ENCODE measurements around the gene MECP2.

- TF ChIP-seq LARP7 (IDR thresholded peaks at IDR 0.05) (no peak), CHD1 (IDR thresholded peaks at IDR 0.05; ENCODE audit: low read depth, low read length) (no peak), NFYA (IDR thresholded peaks at IDR 0.05; ENCODE audit: borderline replicate concordance, low read depth, low read length) (no peak), JUND (IDR thresholded peaks at IDR 0.05; ENCODE audit: low read depth, low read length) (no peak), NFYB (IDR thresholded peaks at IDR 0.05; ENCODE audit: insufficient read depth, low read depth, low read length) (no peak), MXI1 (IDR thresholded peaks at IDR 0.05; ENCODE audit: low read depth, low read length) (no peak), POU2F2 (IDR thresholded peaks at IDR 0.05; ENCODE audit: borderline replicate concordance, low read depth, low read length) (no peak), CUX1 (IDR thresholded peaks at IDR 0.05; ENCODE audit: insufficient replicate concordance, low read depth, low read length) (no peak), CTCF (IDR thresholded peaks at IDR 0.05 in 2 of 3, conservative IDR thresholded peaks at IDR 0.05 in 1 of 3; ENCODE audit: control insufficient read depth in 2 of 3, extremely low read depth in 1 of 3, insufficient read depth in 1 of 3, low read depth in 3 of 3, low read length in 3 of 3) (no peak), SRF (IDR thresholded peaks at IDR 0.05; ENCODE audit: low read depth in 2 of 2, low read length in 2 of 2) (no peak), POLR2A (IDR thresholded peaks at IDR 0.05; ENCODE audit: low read depth, low read length) (no peak)
Measured at GRCh38 chrX:154008521-154008920, 89.0 kb downstream of the MECP2 start.

Data from GM12878 (cell line).